ENCODE data around the gene KCNMA1. TPM values are rescaled to one million over a fixed set of nuclear protein-coding genes. Genes with fewer than 3 reads are reported as not detected.

The KCNMA1 gene
- total and polyA plus RNA-seq, 10 of the 15 experiments (the other 5 are each of a cell fraction or from before 2014, with no cell fraction given) = 8.5 to 77.0 (median 21.3) TPM

- POLR2A ChIA-PET = no interaction called here
- in situ Hi-C loops (cut with MboI) (no loop called here), intact Hi-C loops (cut with micrococcal nuclease; ENCODE audit: unreplicated experiment) (no loop called here)
- H3K27me3 ChIP-seq (replicated peaks in 1 of 2; ENCODE audit: control insufficient read depth in 2 of 2, insufficient read depth in 2 of 2, low read length in 1 of 2) = no peaks in the 10 kb centered on the region
- no peaks in the 10 kb centered on the region for H3K79me2 ChIP-seq (ENCODE audit: control insufficient read depth, insufficient read depth, low read length)
- no peak overlapping the region for H3K4me2 ChIP-seq (ENCODE audit: control insufficient read depth, insufficient read depth)
- RAD21 ChIA-PET (ENCODE audit: unreplicated experiment) = interaction anchor here (0.9 kb wide), 1 partner anchor 9 kb away, joined by 3 read pairs; no protein-coding TSS in a partner anchor
- CTCF ChIA-PET = interaction anchor here (1.1 to 2.8 kb wide), 4 partner anchors 10 to 240 kb away, joined by 3 to 18 read pairs (median 4); no protein-coding TSS in a partner anchor
- H3K9ac ChIP-seq (ENCODE audit: control insufficient read depth, insufficient read depth, low read length) = no peak overlapping the region
- DNase-seq (ENCODE audit: low read depth, low spot score) (no peak), ATAC-seq (no peak), FAIRE-seq (no peak)
- no peak overlapping the region for H3K27ac ChIP-seq (ENCODE audit: control insufficient read depth, insufficient read depth)
- SMC1A ChIA-PET (ENCODE audit: uncharacterized antibody, unreplicated experiment) = interaction anchor here (0.7 to 1.1 kb wide), 3 partner anchors 11 to 241 kb away, joined by 3 read pairs; no protein-coding TSS in a partner anchor
- WGBS (ENCODE audit: insufficient coverage, insufficient replicate concordance, low lambda C conversion rate, missing lambda C conversion rate) = 35% methylated on average over 3 of the region's 3 CpGs
- no peaks in the 10 kb centered on the region; a peak in 1 of 4 replicates for H3K36me3 ChIP-seq (ENCODE audit: control insufficient read depth in 2 of 2, insufficient read depth in 2 of 2, low read length in 1 of 2)
- H3K9me3 ChIP-seq (replicated peaks; ENCODE audit: control insufficient read depth, insufficient read depth, low read length) = no peaks in the 10 kb centered on the region
- H3K4me3 ChIP-seq = no peak overlapping the region
- H3K4me1 ChIP-seq (ENCODE audit: control insufficient read depth, insufficient read depth, low read length) = no peaks in the 10 kb centered on the region; the same call in 1 of the 2 replicates
- no peak overlapping the region for H2AFZ ChIP-seq (ENCODE audit: control insufficient read depth, low read depth, low read length)
- BruUV-seq (replicated peaks) = no TSS peak
- no peaks in the 10 kb centered on the region for H4K20me1 ChIP-seq (ENCODE audit: control insufficient read depth, insufficient read depth)
- TF ChIP-seq, protein P1, sequence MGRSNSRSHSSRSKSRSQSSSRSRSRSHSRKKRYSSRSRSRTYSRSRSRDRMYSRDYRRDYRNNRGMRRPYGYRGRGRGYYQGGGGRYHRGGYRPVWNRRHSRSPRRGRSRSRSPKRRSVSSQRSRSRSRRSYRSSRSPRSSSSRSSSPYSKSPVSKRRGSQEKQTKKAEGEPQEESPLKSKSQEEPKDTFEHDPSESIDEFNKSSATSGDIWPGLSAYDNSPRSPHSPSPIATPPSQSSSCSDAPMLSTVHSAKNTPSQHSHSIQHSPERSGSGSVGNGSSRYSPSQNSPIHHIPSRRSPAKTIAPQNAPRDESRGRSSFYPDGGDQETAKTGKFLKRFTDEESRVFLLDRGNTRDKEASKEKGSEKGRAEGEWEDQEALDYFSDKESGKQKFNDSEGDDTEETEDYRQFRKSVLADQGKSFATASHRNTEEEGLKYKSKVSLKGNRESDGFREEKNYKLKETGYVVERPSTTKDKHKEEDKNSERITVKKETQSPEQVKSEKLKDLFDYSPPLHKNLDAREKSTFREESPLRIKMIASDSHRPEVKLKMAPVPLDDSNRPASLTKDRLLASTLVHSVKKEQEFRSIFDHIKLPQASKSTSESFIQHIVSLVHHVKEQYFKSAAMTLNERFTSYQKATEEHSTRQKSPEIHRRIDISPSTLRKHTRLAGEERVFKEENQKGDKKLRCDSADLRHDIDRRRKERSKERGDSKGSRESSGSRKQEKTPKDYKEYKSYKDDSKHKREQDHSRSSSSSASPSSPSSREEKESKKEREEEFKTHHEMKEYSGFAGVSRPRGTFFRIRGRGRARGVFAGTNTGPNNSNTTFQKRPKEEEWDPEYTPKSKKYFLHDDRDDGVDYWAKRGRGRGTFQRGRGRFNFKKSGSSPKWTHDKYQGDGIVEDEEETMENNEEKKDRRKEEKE (IDR thresholded peaks at IDR 0.05) = no peak
- TF ChIP-seq FOS (IDR thresholded peaks at IDR 0.05; ENCODE audit: borderline replicate concordance, extremely low read depth, insufficient read length) (no peak), TCF7 (IDR thresholded peaks at IDR 0.05; ENCODE audit: borderline replicate concordance) (no peak), MEF2B (IDR thresholded peaks at IDR 0.05; ENCODE audit: partially characterized antibody, poor library complexity, severe bottlenecking) (no peak), EZH2 (IDR thresholded peaks at IDR 0.05; ENCODE audit: borderline replicate concordance, control insufficient read depth, low read depth, low read length) (no peak), LARP7 (IDR thresholded peaks at IDR 0.05) (no peak), EED (IDR thresholded peaks at IDR 0.05; ENCODE audit: low read depth) (no peak), TCF3 (IDR thresholded peaks at IDR 0.05; ENCODE audit: borderline replicate concordance, insufficient read depth, low read depth, low read length) (no peak), CREM (IDR thresholded peaks at IDR 0.05; ENCODE audit: low read depth) (no peak), IKZF2 (IDR thresholded peaks at IDR 0.05) (no peak), TARDBP (IDR thresholded peaks at IDR 0.05; ENCODE audit: borderline replicate concordance) (no peak), E2F4 (IDR thresholded peaks at IDR 0.05; ENCODE audit: low read depth, low read length) (no peak), ATF2 (IDR thresholded peaks at IDR 0.05; ENCODE audit: low read length) (no peak), SMC3 (IDR thresholded peaks at IDR 0.05; ENCODE audit: borderline replicate concordance, low read length) (no peak), POU2F2 (IDR thresholded peaks at IDR 0.05; ENCODE audit: borderline replicate concordance, low read depth, low read length) (no peak), NBN (IDR thresholded peaks at IDR 0.05) (no peak), PAX5 (IDR thresholded peaks at IDR 0.05; ENCODE audit: borderline replicate concordance, low read depth, low read length) (no peak)
- TF ChIP-seq, protein P2, sequence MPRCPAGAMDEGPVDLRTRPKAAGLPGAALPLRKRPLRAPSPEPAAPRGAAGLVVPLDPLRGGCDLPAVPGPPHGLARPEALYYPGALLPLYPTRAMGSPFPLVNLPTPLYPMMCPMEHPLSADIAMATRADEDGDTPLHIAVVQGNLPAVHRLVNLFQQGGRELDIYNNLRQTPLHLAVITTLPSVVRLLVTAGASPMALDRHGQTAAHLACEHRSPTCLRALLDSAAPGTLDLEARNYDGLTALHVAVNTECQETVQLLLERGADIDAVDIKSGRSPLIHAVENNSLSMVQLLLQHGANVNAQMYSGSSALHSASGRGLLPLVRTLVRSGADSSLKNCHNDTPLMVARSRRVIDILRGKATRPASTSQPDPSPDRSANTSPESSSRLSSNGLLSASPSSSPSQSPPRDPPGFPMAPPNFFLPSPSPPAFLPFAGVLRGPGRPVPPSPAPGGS (IDR thresholded peaks at IDR 0.05; ENCODE audit: borderline replicate concordance, insufficient read depth, low read depth, low read length, poor library complexity, severe bottlenecking) = no peak
Measured at GRCh38 chr10:77401683-77402082, 235.9 kb downstream of the KCNMA1 start.
